Glomerular visceral epithelial cell (primary cell): Measurements from ENCODE around the gene FIGLA.
"Not testable (repeated sequence)": the region's sequence is repeated elsewhere in the genome, so short reads cannot be mapped to it uniquely, and the experiment has no call there.

Experiments used
- DNase-seq: peaks from one replicate; pipeline ENCODE4 v3.0.0-alpha.2; 2016; ENCODE audit errors: extremely low spot score

The FIGLA gene

GRCh38 chr2:70746094-70746974 lies 44.1 kb downstream of the FIGLA start:
- no peak for DNase-seq

GRCh38 chr2:70745276-70745825 lies 45.1 kb downstream of the FIGLA start:
- DNase-seq = no peak

GRCh38 chr2:70744397-70744796 lies 46.0 kb downstream of the FIGLA start:
- DNase-seq = no peak

GRCh38 chr2:70743677-70744076 lies 46.8 kb downstream of the FIGLA start:
- DNase-seq = no peak

GRCh38 chr2:70743068-70743467 lies 47.4 kb downstream of the FIGLA start:
- DNase-seq = no peak

GRCh38 chr2:70739492-70739891 lies 51.0 kb downstream of the FIGLA start:
- not testable (repeated sequence) for DNase-seq

- DNase-seq = no peak
These were observed 52.3 kb downstream of the FIGLA start for GRCh38 chr2:70738159-70738558.

- DNase-seq = no peak
These were observed 55.4 kb downstream of the FIGLA start for GRCh38 chr2:70735071-70735470.

GRCh38 chr2:70733646-70734180 lies 56.7 kb downstream of the FIGLA start:
- no peak for DNase-seq

GRCh38 chr2:70732766-70733645 lies 57.4 kb downstream of the FIGLA start:
- DNase-seq = no peak

- no peak for DNase-seq
These were observed 59.7 kb downstream of the FIGLA start for GRCh38 chr2:70730730-70731129.

- no peak for DNase-seq
These were observed 60.8 kb downstream of the FIGLA start for GRCh38 chr2:70729647-70730046.

- DNase-seq = no peak
These were observed 62.3 kb downstream of the FIGLA start for GRCh38 chr2:70728128-70728527.
